ENCODE measurements around the gene ROBO2.

ROBO2 gene

GRCh38 chr3:77427528-77427927 lies 387.6 kb downstream of the ROBO2 start:
- Histone ChIP-seq H3K4me1 (ENCODE audit: control insufficient read depth, insufficient read depth, low read length, poor library complexity, severe bottlenecking) (no peaks in the 10 kb centered on the region), H3K27ac (ENCODE audit: low read depth, low read length, severe bottlenecking) (no peak overlapping the region), H3K36me3 (ENCODE audit: control insufficient read depth, insufficient read depth, low read length) (no peaks in the 10 kb centered on the region), H3K4me3 (ENCODE audit: extremely low read depth, insufficient read depth, low read length, poor library complexity, severe bottlenecking) (no peak overlapping the region), H3K9me3 (ENCODE audit: control insufficient read depth, low read length) (no peaks in the 10 kb centered on the region)
- WGBS, 2 experiments (ENCODE audit: insufficient coverage in 2 of 2), result no CpG with 5 or more reads among the region's 3 CpGs

- H3K4me1 ChIP-seq (ENCODE audit: control insufficient read depth, insufficient read depth, low read length, poor library complexity, severe bottlenecking), result no peaks in the 10 kb centered on the region
- no peaks in the 10 kb centered on the region for H3K9me3 ChIP-seq (ENCODE audit: control insufficient read depth, low read length)
- H3K27ac ChIP-seq (ENCODE audit: low read depth, low read length, severe bottlenecking), result no peak overlapping the region
- H3K36me3 ChIP-seq (ENCODE audit: control insufficient read depth, insufficient read depth, low read length), result no peaks in the 10 kb centered on the region
- H3K4me3 ChIP-seq (ENCODE audit: extremely low read depth, insufficient read depth, low read length, poor library complexity, severe bottlenecking), result no peak overlapping the region
Observed at GRCh38 chr3:77436908-77437307, 397.0 kb downstream of the ROBO2 start.

GRCh38 chr3:77446084-77446483 lies 406.2 kb downstream of the ROBO2 start:
- 80% methylated on average over 1 of the region's 1 CpG; no CpG with 5 or more reads in 1 of the 2 experiments for WGBS, 2 experiments (ENCODE audit: insufficient coverage in 2 of 2)
- H3K36me3 ChIP-seq (ENCODE audit: control insufficient read depth, insufficient read depth, low read length), result no peaks in the 10 kb centered on the region

GRCh38 chr3:77446761-77447160 lies 406.9 kb downstream of the ROBO2 start:
- Histone ChIP-seq H3K4me1 (ENCODE audit: control insufficient read depth, insufficient read depth, low read length, poor library complexity, severe bottlenecking) (no peaks in the 10 kb centered on the region), H3K4me3 (ENCODE audit: extremely low read depth, insufficient read depth, low read length, poor library complexity, severe bottlenecking) (no peak overlapping the region), H3K27ac (ENCODE audit: low read depth, low read length, severe bottlenecking) (no peak overlapping the region), H3K9me3 (ENCODE audit: control insufficient read depth, low read length) (no peaks in the 10 kb centered on the region), H3K36me3 (ENCODE audit: control insufficient read depth, insufficient read depth, low read length) (no peaks in the 10 kb centered on the region)

More at GRCh38 chr3:77446084-77446483, 406.2 kb downstream of the ROBO2 start:
- H3K4me1 ChIP-seq (ENCODE audit: control insufficient read depth, insufficient read depth, low read length, poor library complexity, severe bottlenecking), result no peaks in the 10 kb centered on the region
- no peak overlapping the region for H3K4me3 ChIP-seq (ENCODE audit: extremely low read depth, insufficient read depth, low read length, poor library complexity, severe bottlenecking)
- H3K9me3 ChIP-seq (ENCODE audit: control insufficient read depth, low read length), result no peaks in the 10 kb centered on the region
- no peak overlapping the region for H3K27ac ChIP-seq (ENCODE audit: low read depth, low read length, severe bottlenecking)

DNA sequence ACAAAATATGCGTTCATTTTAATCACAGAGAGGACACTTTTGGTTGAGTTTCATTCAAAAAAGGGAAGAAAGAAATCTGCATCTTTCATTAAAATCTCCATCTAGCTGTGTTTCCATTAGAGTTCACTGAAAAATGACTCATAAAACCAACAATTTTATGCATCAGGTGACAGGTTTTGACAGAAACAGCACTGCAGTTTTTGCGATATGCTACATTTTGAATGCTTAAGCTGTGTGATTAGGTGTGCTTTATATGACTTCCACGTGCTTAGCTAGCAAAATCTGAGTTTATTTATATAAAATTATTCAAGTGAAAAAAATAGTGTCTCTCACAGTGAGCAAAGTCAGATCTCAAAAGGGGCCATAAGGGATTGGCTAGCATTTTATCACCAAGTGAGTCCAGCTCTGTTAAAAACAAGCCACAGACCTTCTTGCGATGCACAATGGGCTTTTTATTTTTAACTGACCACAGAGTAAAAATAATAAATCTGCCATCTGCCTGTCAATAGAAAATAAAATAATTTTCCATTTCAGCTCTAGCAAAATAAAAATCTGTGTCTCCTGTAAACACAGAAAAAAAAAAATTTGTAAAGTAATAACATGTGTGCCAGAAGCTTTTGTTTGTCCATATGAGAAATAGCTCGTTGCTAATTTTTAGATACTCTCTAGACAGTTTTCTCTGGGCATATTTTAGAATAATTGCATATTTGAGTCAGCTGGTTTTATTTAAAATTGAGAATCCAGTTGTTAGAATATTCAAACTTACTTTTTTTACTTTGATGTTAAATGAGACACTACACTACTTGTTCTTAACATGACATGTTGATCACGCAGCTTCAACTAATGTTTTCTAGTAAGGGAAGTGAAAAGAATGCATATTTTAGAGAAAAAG lies 409.8 kb downstream of the ROBO2 start:
- WGBS, 2 experiments (ENCODE audit: insufficient coverage in 2 of 2), result 100% methylated on average over 1 of the region's 6 CpGs; no CpG with 5 or more reads in 1 of the 2 experiments
- Histone ChIP-seq H3K4me1 (ENCODE audit: control insufficient read depth, insufficient read depth, low read length, poor library complexity, severe bottlenecking) (no peaks in the 10 kb centered on the region), H3K9me3 (ENCODE audit: control insufficient read depth, low read length) (no peaks in the 10 kb centered on the region), H3K27ac (ENCODE audit: low read depth, low read length, severe bottlenecking) (no peak overlapping the region), H3K36me3 (ENCODE audit: control insufficient read depth, insufficient read depth, low read length) (no peaks in the 10 kb centered on the region), H3K4me3 (ENCODE audit: extremely low read depth, insufficient read depth, low read length, poor library complexity, severe bottlenecking) (no peak overlapping the region)

DNA sequence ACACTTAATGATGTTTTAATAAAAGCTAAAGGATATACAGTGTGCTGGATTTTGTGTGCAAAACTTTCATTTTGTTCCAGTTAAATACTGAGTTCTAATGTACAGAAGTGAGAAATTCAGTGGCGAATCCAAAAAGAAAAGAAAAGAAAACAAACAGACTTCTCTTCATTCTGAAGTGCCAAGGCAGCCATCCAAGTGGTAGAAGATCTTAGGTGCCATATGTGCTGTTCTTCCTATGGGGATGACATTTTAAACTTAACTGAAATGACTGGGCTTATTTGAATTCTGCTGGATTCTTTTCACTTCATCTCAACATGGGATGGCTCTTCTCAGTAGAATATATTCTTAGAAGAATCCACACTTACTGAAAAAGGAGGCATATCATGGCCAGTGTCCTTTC lies 416.5 kb downstream of the ROBO2 start:
- WGBS, 2 experiments (ENCODE audit: insufficient coverage in 2 of 2), result no CpG with 5 or more reads among the region's 1 CpG
- Histone ChIP-seq H3K9me3 (ENCODE audit: control insufficient read depth, low read length) (no peaks in the 10 kb centered on the region), H3K36me3 (ENCODE audit: control insufficient read depth, insufficient read depth, low read length) (no peaks in the 10 kb centered on the region), H3K27ac (ENCODE audit: low read depth, low read length, severe bottlenecking) (no peak overlapping the region), H3K4me1 (ENCODE audit: control insufficient read depth, insufficient read depth, low read length, poor library complexity, severe bottlenecking) (no peaks in the 10 kb centered on the region), H3K4me3 (ENCODE audit: extremely low read depth, insufficient read depth, low read length, poor library complexity, severe bottlenecking) (no peak overlapping the region)

GRCh38 chr3:77456906-77457305 lies 417.0 kb downstream of the ROBO2 start:
- H3K27ac ChIP-seq (ENCODE audit: low read depth, low read length, severe bottlenecking), result no peak overlapping the region
- no peaks in the 10 kb centered on the region for H3K9me3 ChIP-seq (ENCODE audit: control insufficient read depth, low read length)
- no peaks in the 10 kb centered on the region for H3K36me3 ChIP-seq (ENCODE audit: control insufficient read depth, insufficient read depth, low read length)
- 80% methylated on average over 1 of the region's 1 CpG; no CpG with 5 or more reads in 1 of the 2 experiments for WGBS, 2 experiments (ENCODE audit: insufficient coverage in 2 of 2)
- no peaks in the 10 kb centered on the region for H3K4me1 ChIP-seq (ENCODE audit: control insufficient read depth, insufficient read depth, low read length, poor library complexity, severe bottlenecking)
- no peak overlapping the region for H3K4me3 ChIP-seq (ENCODE audit: extremely low read depth, insufficient read depth, low read length, poor library complexity, severe bottlenecking)

- no peaks in the 10 kb centered on the region for H3K4me1 ChIP-seq (ENCODE audit: control insufficient read depth, insufficient read depth, low read length, poor library complexity, severe bottlenecking)
- H3K36me3 ChIP-seq (ENCODE audit: control insufficient read depth, insufficient read depth, low read length), result no peaks in the 10 kb centered on the region
- no peaks in the 10 kb centered on the region for H3K9me3 ChIP-seq (ENCODE audit: control insufficient read depth, low read length)
- WGBS, 2 experiments (ENCODE audit: insufficient coverage in 2 of 2), result 95 to 96% methylated on average over 6 of the region's 7 CpGs
- H3K27ac ChIP-seq (ENCODE audit: low read depth, low read length, severe bottlenecking), result no peak overlapping the region
- H3K4me3 ChIP-seq (ENCODE audit: extremely low read depth, insufficient read depth, low read length, poor library complexity, severe bottlenecking), result no peak overlapping the region
Observed at GRCh38 chr3:77459926-77460325, 420.0 kb downstream of the ROBO2 start.

GRCh38 chr3:77460326-77460725 lies 420.4 kb downstream of the ROBO2 start:
- Histone ChIP-seq H3K27ac (ENCODE audit: low read depth, low read length, severe bottlenecking) (no peak overlapping the region), H3K4me3 (ENCODE audit: extremely low read depth, insufficient read depth, low read length, poor library complexity, severe bottlenecking) (no peak overlapping the region), H3K4me1 (ENCODE audit: control insufficient read depth, insufficient read depth, low read length, poor library complexity, severe bottlenecking) (no peaks in the 10 kb centered on the region), H3K9me3 (ENCODE audit: control insufficient read depth, low read length) (no peaks in the 10 kb centered on the region), H3K36me3 (ENCODE audit: control insufficient read depth, insufficient read depth, low read length) (no peaks in the 10 kb centered on the region)
- WGBS, 2 experiments (ENCODE audit: insufficient coverage in 2 of 2), result 100% methylated on average over 1 of the region's 3 CpGs; no CpG with 5 or more reads in 1 of the 2 experiments

- WGBS, 2 experiments (ENCODE audit: insufficient coverage in 2 of 2), result no CpG with 5 or more reads among the region's 1 CpG
- Histone ChIP-seq H3K36me3 (ENCODE audit: control insufficient read depth, insufficient read depth, low read length) (no peaks in the 10 kb centered on the region), H3K9me3 (ENCODE audit: control insufficient read depth, low read length) (no peaks in the 10 kb centered on the region), H3K27ac (ENCODE audit: low read depth, low read length, severe bottlenecking) (no peak overlapping the region), H3K4me3 (ENCODE audit: extremely low read depth, insufficient read depth, low read length, poor library complexity, severe bottlenecking) (no peak overlapping the region), H3K4me1 (ENCODE audit: control insufficient read depth, insufficient read depth, low read length, poor library complexity, severe bottlenecking) (no peaks in the 10 kb centered on the region)
Observed at GRCh38 chr3:77462951-77463350, 423.1 kb downstream of the ROBO2 start.

DNA sequence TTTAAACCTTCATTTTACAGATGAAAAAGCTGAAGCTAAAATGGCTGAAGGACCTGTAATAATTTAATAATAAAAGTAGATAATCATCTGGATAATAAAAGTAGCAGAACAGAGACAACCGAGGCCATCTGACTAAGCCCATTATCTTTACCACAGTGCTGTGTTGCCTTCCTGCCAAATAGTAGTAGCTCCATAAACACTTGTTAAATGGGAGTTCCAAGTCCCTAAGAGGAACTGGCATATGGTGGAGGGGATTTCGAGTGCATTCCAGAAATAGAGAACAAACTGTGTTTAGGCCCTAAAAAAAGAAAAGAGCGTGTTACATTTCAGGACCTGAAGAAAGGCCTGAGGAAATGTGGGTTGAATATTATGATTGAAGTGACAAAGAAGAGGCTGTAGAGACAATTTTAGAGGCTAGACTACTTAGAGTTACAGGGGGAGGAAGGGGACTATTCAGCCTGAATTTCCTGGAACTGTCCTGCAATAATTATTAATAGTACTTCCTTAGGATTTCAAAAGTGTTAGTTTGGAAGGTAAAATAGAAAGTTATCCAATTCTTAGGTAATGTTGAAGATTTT lies 424.3 kb downstream of the ROBO2 start:
- no peak overlapping the region for H3K27ac ChIP-seq (ENCODE audit: low read depth, low read length, severe bottlenecking)
- no peaks in the 10 kb centered on the region for H3K4me1 ChIP-seq (ENCODE audit: control insufficient read depth, insufficient read depth, low read length, poor library complexity, severe bottlenecking)
- no peaks in the 10 kb centered on the region for H3K36me3 ChIP-seq (ENCODE audit: control insufficient read depth, insufficient read depth, low read length)
- 81 to 83% methylated on average over 2 of the region's 3 CpGs for WGBS, 2 experiments (ENCODE audit: insufficient coverage in 2 of 2)
- no peaks in the 10 kb centered on the region for H3K9me3 ChIP-seq (ENCODE audit: control insufficient read depth, low read length)
- no peak overlapping the region for H3K4me3 ChIP-seq (ENCODE audit: extremely low read depth, insufficient read depth, low read length, poor library complexity, severe bottlenecking)

All from mesodermal cell (in vitro differentiated cells).